ENCODE data around the gene CBR1. TPM values are rescaled to one million over a fixed set of nuclear protein-coding genes. Genes with fewer than 3 reads are reported as not detected.

The CBR1 gene
- total RNA-seq, 2 experiments from 2014 or later: 45.6 to 47.2 TPM

DNA sequence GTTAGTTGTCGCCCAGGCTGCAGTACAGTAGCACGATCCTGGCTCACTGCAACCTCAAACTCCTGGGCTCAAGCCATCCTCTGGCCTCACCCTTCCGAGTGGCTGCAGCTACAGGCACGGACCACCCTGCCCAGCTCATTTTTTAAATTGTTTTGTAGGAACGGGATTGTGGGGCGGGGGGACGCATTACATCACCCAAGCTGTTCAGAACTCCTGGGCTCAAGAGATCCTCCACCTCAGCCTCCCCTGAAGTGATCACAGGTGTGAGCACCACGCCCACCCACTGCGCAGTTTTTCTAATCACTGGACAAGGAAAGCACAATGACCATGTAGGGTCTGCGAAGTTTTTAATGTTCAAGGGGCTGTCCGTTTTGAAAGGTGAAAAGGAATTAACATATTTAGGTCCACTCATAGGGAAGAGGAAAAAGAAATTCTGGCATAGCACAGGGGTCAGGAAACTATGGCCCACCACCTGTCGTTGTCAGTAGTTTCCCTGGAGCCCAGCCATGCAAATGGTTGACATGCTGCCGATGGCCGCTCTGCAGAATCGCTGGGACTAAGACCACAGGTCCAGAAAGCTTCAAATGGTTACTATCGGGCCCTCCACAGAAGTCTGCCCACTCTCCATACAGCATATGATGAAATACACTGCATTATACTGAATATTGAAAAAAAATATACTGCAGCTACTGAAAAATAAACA, 35.5 kb upstream of the CBR1 start:
- DNase-seq: no peak

DNA sequence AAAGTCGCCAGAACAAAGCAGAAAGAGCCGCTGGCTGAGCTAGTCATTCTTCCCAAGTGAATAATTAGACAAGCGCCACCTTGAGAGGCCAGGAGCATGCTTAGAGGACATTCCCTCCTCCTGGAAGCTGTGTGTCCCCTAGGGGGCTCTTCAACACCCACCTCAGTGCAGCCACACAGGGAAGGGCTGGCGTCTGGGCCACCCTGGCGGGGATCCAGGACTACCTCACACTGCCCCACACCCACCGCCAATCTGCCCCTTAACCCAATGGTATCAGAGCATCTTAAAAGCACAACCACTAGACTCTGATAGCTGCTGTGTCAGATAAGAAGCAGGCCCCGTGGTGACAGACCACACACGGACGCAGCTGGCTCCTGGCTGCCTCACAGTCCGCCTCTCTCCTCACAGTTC, 34.4 kb upstream of the CBR1 start:
- intact Hi-C loops (cut with micrococcal nuclease): no loop called here
- ChIA-PET POLR2A (no interaction called here), CTCF (no interaction called here)
- H3K4me1 Mint-ChIP-seq (ENCODE audit: low read depth): no peaks in the 10 kb centered on the region
- no peaks in the 10 kb centered on the region for H3K27me3 Mint-ChIP-seq
- H3K9me3 Mint-ChIP-seq: no peaks in the 10 kb centered on the region
- H3K36me3 Mint-ChIP-seq: peaks cover 35% of the 10 kb centered on the region
- DNase-seq: no peak
- H3K4me3 Mint-ChIP-seq: no peak overlapping the region
- H3K27ac Mint-ChIP-seq: no peak overlapping the region

More for the DNA sequence above, 35.5 kb upstream of the CBR1 start:
- CTCF ChIA-PET: no interaction called here
- H3K9me3 Mint-ChIP-seq: no peaks in the 10 kb centered on the region
- H3K27me3 Mint-ChIP-seq: no peaks in the 10 kb centered on the region
- no peaks in the 10 kb centered on the region for H3K4me1 Mint-ChIP-seq (ENCODE audit: low read depth)
- intact Hi-C loops (cut with micrococcal nuclease): no loop called here
- peaks cover 31% of the 10 kb centered on the region for H3K36me3 Mint-ChIP-seq
- POLR2A ChIA-PET: no interaction called here
- no peak overlapping the region for H3K27ac Mint-ChIP-seq
- no peak overlapping the region for H3K4me3 Mint-ChIP-seq

DNA sequence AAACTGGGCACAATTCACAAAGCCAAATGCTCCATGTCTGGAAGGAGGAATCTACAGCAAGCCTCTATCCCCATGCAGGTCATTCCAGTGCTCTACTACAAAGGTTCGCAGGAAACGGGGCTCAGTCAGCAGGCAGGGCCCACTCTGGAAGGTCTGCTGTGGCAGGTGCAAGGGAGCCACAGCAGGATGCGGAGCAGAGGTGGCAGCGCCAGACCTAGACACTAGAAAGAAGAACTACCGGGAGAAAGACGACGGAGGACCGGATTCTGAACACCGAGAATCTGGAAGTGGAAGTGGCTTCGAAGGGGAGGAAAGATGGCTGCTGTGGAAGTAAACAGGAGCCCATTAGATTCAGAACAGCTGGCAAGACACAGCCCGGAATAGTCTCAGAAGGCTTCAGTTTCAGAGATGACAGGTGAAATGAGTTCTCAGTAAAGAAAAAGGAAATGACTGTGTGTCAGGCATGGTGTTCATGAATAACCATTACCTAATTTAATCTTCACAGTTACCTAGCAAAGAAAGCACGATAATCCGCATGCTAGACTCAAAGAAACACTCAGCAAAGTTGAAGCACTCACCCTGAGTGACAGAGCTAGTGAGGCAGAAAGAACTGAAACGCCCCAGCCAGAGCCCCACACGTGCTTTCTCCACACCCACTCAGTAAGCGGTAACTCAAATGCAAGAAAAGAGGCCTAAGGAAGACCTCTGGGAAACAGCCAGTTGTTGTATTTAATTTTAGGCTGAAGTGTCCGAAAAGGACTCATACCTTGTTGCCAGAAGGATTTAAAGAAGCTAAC, 30.9 kb upstream of the CBR1 start:
- DNase-seq: no peak
- Mint-ChIP-seq H3K9me3 (no peaks in the 10 kb centered on the region), H3K36me3 (peaks cover 47% of the 10 kb centered on the region), H3K27ac (peak overlapping the region; percentile 0), H3K4me1 (ENCODE audit: low read depth) (no peaks in the 10 kb centered on the region), H3K4me3 (no peak overlapping the region), H3K27me3 (no peaks in the 10 kb centered on the region)
- CTCF ChIA-PET: interaction anchor here (0.9 kb wide), 1 partner anchor 8 kb away, joined by 3 read pairs; no protein-coding TSS in a partner anchor
- intact Hi-C loops (cut with micrococcal nuclease): no loop called here
- POLR2A ChIA-PET: no interaction called here

DNA sequence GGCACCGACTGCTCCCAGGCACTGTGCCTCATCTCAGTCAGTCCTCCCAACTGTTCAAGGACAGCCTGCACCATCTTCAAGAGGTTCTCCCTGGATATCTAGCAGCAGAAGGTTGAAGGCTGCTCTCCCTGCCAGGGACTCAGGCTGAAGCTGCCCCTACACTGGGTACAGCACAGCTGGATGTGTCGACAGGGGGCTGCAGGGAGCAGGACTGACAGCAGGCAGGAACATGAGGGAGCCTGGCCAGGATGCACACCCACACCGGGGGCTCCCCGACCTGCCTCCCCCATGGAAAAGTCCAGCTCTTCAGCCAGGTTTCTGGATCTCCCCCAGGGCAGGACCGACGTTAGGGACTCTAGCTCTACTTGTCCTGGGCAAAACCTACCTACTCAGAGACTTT, 30.0 kb upstream of the CBR1 start:
- POLR2A ChIA-PET: no interaction called here
- no peak overlapping the region for H3K27ac Mint-ChIP-seq
- H3K9me3 Mint-ChIP-seq: no peaks in the 10 kb centered on the region
- H3K4me1 Mint-ChIP-seq (ENCODE audit: low read depth): no peaks in the 10 kb centered on the region
- CTCF ChIA-PET: interaction anchor here (0.6 to 0.9 kb wide), 3 partner anchors 9 to 338 kb away, joined by 3 read pairs; no protein-coding TSS in a partner anchor
- no peak for DNase-seq
- peaks cover 45% of the 10 kb centered on the region for H3K36me3 Mint-ChIP-seq
- H3K27me3 Mint-ChIP-seq: no peaks in the 10 kb centered on the region
- intact Hi-C loops (cut with micrococcal nuclease): no loop called here
- H3K4me3 Mint-ChIP-seq: no peak overlapping the region

DNA sequence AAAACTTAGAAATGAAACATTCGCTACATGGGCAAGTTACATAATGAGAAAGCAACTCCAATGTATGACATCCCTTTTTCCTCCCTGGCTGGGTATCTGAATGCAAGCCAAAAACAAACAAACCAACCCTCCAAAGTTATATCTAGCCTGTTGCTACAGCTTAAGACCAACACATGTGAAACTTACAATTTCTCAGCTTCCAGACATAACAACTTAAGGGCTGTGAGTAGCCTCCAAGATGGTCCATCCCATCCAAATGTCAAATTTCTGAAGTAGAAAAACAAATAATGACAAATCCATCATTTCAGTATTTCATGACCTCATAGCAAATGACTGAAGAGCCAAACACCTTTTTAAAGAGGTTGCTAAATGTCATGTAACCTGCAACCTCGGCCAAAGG, 29.4 kb upstream of the CBR1 start:
- H3K27me3 Mint-ChIP-seq: no peaks in the 10 kb centered on the region
- no peak overlapping the region for H3K4me3 Mint-ChIP-seq
- POLR2A ChIA-PET: no interaction called here
- no peaks in the 10 kb centered on the region for H3K4me1 Mint-ChIP-seq (ENCODE audit: low read depth)
- intact Hi-C loops (cut with micrococcal nuclease): no loop called here
- no peaks in the 10 kb centered on the region for H3K9me3 Mint-ChIP-seq
- H3K27ac Mint-ChIP-seq: no peak overlapping the region
- DNase-seq: no peak
- H3K36me3 Mint-ChIP-seq: peaks cover 40% of the 10 kb centered on the region
- CTCF ChIA-PET: interaction anchor here (0.6 to 0.9 kb wide), 2 partner anchors 12 to 338 kb away, joined by 3 read pairs; no protein-coding TSS in a partner anchor

DNA sequence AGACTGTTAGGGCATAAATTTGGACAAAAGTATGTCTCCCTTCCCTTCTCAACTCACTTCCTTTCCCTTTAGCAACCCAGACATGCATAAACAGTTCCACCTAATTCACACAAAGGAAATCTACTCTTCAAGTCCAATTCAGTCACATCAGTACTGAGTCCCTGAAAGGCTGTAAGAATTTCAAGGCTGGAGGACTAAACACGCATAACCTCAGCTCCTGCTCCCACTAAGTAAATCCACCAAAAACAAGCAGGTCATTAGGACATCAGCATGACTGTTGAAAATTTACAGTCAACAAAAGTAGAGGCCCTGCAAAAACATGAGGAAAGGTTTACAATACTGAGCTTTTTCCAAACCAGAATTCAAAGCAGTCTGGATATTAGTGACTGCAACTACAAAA, 27.9 kb upstream of the CBR1 start:
- no peaks in the 10 kb centered on the region for H3K27me3 Mint-ChIP-seq
- H3K27ac Mint-ChIP-seq: no peak overlapping the region
- H3K9me3 Mint-ChIP-seq: no peaks in the 10 kb centered on the region
- peaks cover 36% of the 10 kb centered on the region for H3K36me3 Mint-ChIP-seq
- CTCF ChIA-PET: interaction anchor here (0.8 to 1.3 kb wide), 4 partner anchors 11 to 71 kb away, joined by 3 to 4 read pairs (median 3); no protein-coding TSS in a partner anchor
- no peak for DNase-seq
- H3K4me1 Mint-ChIP-seq (ENCODE audit: low read depth): no peaks in the 10 kb centered on the region
- POLR2A ChIA-PET: no interaction called here
- intact Hi-C loops (cut with micrococcal nuclease): no loop called here
- no peak overlapping the region for H3K4me3 Mint-ChIP-seq

DNA sequence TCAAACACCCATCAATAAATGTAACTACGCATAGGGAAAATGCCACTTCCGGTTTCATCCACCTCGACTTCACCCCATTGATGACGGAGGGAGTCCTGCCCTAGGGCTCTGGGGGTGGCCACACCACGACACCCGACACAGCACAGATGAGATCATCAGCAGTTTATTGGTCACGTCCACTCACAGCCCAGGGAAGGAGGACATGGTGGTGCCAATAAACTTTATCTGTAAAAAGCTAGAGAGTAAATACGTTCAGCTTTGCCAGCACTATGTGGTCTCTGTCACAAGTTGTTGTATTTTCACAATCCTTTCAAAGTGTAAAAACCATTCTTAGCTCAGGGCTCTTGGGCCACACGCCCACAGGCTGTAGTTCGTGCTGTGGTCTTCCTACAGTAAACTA, 25.8 kb upstream of the CBR1 start:
- H3K36me3 Mint-ChIP-seq: peaks cover 36% of the 10 kb centered on the region
- no peaks in the 10 kb centered on the region for H3K4me1 Mint-ChIP-seq (ENCODE audit: low read depth)
- no peak for DNase-seq
- ChIA-PET POLR2A (no interaction called here), CTCF (no interaction called here)
- intact Hi-C loops (cut with micrococcal nuclease): no loop called here
- H3K27ac Mint-ChIP-seq: no peak overlapping the region
- H3K27me3 Mint-ChIP-seq: no peaks in the 10 kb centered on the region
- H3K4me3 Mint-ChIP-seq: no peak overlapping the region
- no peaks in the 10 kb centered on the region for H3K9me3 Mint-ChIP-seq

DNA sequence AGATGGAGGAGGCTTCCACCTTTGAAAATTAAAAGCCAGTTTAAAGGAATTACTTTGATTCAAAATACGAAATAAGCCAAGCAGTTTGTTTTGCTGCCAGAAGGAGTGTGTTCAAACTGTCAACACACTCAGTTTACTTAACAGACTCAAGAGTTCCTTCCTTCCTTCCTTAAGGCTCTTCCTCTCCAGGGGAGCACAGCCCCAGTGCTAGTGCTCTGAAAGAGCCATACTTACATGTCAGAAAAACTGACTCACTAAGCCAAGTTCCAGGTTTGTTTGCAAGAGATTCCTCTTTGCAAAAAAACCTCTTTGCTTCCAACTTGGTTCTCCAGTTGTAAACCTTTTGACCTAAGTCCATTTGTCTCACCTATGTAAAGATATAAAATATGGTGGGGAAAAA, 23.8 kb upstream of the CBR1 start:
- H3K9me3 Mint-ChIP-seq: no peaks in the 10 kb centered on the region
- intact Hi-C loops (cut with micrococcal nuclease): no loop called here
- H3K27ac Mint-ChIP-seq: no peak overlapping the region
- ChIA-PET POLR2A (no interaction called here), CTCF (interaction anchor here (0.9 kb wide), 1 partner anchor 17 kb away, joined by 3 read pairs; no protein-coding TSS in a partner anchor)
- no peaks in the 10 kb centered on the region for H3K4me1 Mint-ChIP-seq (ENCODE audit: low read depth)
- peaks cover 41% of the 10 kb centered on the region for H3K36me3 Mint-ChIP-seq
- DNase-seq: no peak
- H3K4me3 Mint-ChIP-seq: no peak overlapping the region
- H3K27me3 Mint-ChIP-seq: no peaks in the 10 kb centered on the region

DNA sequence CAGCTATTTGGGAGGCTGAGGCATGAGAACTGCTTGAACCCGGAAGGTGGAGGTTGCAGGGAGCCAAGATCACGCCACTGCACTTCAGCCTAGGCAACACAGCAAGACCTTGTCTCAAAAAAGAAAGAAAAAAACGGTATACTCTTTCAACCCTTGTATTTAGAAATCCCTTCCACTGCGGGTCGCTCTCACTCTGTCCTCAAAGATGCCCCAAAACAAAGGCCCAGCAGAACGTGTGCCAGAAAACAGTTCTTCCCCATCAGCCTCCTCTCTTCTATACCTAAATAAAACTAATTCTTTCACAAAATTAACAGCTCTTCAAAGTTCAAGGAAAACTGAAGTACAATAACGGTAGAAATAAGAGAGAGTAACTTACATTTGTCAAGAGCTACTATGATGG, 22.7 kb upstream of the CBR1 start:
- Mint-ChIP-seq H3K4me1 (ENCODE audit: low read depth) (no peaks in the 10 kb centered on the region), H3K9me3 (no peaks in the 10 kb centered on the region), H3K27me3 (no peaks in the 10 kb centered on the region), H3K27ac (no peak overlapping the region), H3K4me3 (no peak overlapping the region), H3K36me3 (peaks cover 42% of the 10 kb centered on the region)
- no peak for DNase-seq
- CTCF ChIA-PET: no interaction called here
- intact Hi-C loops (cut with micrococcal nuclease): no loop called here
- POLR2A ChIA-PET: no interaction called here

DNA sequence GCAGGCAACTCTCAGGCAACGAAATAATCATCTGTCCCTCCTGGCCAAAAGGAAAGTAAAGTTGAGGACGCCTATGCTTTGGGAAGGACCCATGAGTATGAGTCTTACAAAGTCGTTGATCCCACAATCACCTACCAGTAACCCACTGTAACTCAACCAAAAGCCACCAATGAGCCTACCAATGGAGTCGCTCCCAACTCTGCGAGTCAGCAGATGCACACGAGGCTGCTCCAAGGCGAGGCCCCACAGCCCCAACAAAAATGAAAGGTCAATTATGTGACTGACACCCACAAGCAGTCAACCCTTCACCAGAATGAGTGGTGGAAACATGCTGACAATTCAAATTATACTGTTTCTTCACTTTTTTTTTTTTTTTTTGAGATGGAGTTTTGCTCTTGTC, 21.5 kb upstream of the CBR1 start:
- no peak overlapping the region for H3K27ac Mint-ChIP-seq
- no peaks in the 10 kb centered on the region for H3K9me3 Mint-ChIP-seq
- H3K36me3 Mint-ChIP-seq: peaks cover 45% of the 10 kb centered on the region
- ChIA-PET POLR2A (no interaction called here), CTCF (no interaction called here)
- DNase-seq: peak; percentile 12
- no peak overlapping the region for H3K4me3 Mint-ChIP-seq
- H3K27me3 Mint-ChIP-seq: no peaks in the 10 kb centered on the region
- peaks cover 7% of the 10 kb centered on the region for H3K4me1 Mint-ChIP-seq (ENCODE audit: low read depth)
- intact Hi-C loops (cut with micrococcal nuclease): no loop called here

DNA sequence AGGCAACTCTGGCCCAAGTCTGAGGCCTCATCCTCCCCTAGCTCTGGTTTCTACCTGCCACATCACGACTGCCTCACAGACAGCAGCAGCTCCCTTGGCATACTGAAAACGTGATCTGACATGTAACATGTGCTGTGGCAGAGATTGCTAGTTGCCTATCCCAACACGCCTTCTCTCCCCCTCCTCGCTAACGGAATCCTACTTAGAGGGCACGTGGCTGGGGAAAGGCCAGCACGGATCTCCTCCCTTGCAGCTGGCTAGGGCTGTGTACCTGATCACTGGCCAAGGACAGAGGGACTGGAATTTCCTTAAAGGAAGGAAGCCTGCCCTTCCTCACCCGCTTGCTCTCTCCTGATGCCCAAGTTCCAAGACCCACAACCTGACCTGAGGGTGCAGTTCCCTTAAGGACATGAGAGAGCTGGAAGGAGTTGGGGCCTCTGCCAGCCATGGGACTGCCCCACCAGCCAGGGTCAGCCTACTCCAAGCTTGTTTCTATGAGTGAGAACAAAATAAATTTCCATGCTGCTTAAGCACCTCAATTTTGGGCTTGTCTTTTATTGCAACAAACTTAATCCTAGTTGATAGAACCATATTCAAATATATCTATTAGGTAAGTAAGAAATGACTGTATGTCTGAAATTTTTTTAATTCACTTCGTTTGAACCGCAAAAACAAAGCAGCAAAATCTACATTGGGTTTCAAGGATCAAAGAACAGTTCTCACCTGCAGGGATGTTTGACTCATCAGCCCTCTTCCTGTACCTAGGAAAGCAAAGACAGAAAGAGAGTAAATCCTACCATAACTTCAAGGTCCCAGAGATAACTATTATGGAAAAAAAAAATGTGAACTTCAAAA, 16.7 kb upstream of the CBR1 start:
- DNase-seq: no peak
- POLR2A ChIA-PET: no interaction called here
- Mint-ChIP-seq H3K36me3 (peaks cover 63% of the 10 kb centered on the region), H3K9me3 (no peaks in the 10 kb centered on the region), H3K4me1 (ENCODE audit: low read depth) (peaks cover 20% of the 10 kb centered on the region), H3K27ac (no peak overlapping the region), H3K4me3 (no peak overlapping the region), H3K27me3 (no peaks in the 10 kb centered on the region)
- CTCF ChIA-PET: interaction anchor here (1.8 kb wide), 1 partner anchor 59 kb away, joined by 8 read pairs; no protein-coding TSS in a partner anchor
- intact Hi-C loops (cut with micrococcal nuclease): no loop called here

DNA sequence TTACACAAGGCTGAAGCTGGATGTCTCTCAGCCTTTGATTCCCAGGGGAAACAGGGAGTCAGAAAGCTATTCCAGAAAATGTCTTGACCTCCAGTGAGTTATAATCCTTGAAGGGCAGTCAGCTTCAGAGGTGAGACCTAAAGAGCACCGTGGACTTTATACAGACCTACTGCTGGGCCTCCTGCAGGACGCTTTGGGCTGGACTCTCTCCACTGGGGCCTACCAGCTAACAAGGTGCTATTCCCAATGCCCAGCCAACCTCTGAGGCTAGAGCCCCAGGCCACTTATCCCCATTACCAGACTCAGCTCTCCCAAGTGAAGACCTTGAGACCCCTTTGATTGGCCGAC, 16.1 kb upstream of the CBR1 start:
- CTCF ChIA-PET: interaction anchor here (1.8 kb wide), 1 partner anchor 58 kb away, joined by 8 read pairs; no protein-coding TSS in a partner anchor

More for the DNA sequence above, 16.1 kb upstream of the CBR1 start:
- POLR2A ChIA-PET: no interaction called here
- Mint-ChIP-seq H3K36me3 (peaks cover 62% of the 10 kb centered on the region), H3K9me3 (no peaks in the 10 kb centered on the region), H3K4me1 (ENCODE audit: low read depth) (peaks cover 26% of the 10 kb centered on the region), H3K27me3 (no peaks in the 10 kb centered on the region), H3K4me3 (no peak overlapping the region), H3K27ac (peak overlapping the region; percentile 6)
- DNase-seq: no peak
- intact Hi-C loops (cut with micrococcal nuclease): no loop called here

Data from activated CD4-positive, alpha-beta memory T cell treated with anti-CD3 and anti-CD28 coated beads for 36 hours (primary cell).